HEK293 (cell line): ENCODE measurements around the gene ATF1.

Experiments used
- CTCF ChIA-PET: fragments of 350-600 bp; formaldehyde crosslinking; extraction: SDS; loops from one replicate; lab custom pipeline; 2021; ENCODE audit warnings: antibody characterized with exemption; lab: Yijun Ruan, JAX
- POLR2A ChIA-PET: fragments of 300-600 bp; formaldehyde crosslinking; extraction: SDS; loops from one replicate; lab custom pipeline; 2020; ENCODE audit warnings: antibody characterized with exemption, inconsistent platforms; lab: Yijun Ruan, JAX
- H3K27ac ChIP-seq: fragments of 200-500 bp; sonication (Bioruptor generic); 2 replicates; pipeline ENCODE4 v1.5.1; 2014; ENCODE audit warnings: low read depth, low read length, control low read depth, inconsistent platforms; ENCODE audit errors: extremely low read depth
- H3K36me3 ChIP-seq, 2 experiments: fragments of 200-500 bp in 1 of 2; sonication (Bioruptor generic) in 1 of 2; 1 replicate in 1 of 2; 2 replicates in 1 of 2; pipeline ENCODE4 v1.5.1; 2014 to 2017; ENCODE audit warnings: inconsistent platforms in 2 of 2, low read length in 2 of 2; ENCODE audit not compliant: control insufficient read depth in 2 of 2, insufficient read depth in 1 of 2
- H3K4me1 ChIP-seq: fragments of 200-500 bp; sonication (Bioruptor generic); 2 replicates; pipeline ENCODE4 v1.5.1; 2014; ENCODE audit warnings: mild to moderate bottlenecking, low read length, inconsistent platforms; ENCODE audit not compliant: control insufficient read depth, insufficient read depth
- H3K4me3 ChIP-seq: 2 replicates; pipeline ENCODE4 v1.5.1; 2011; ENCODE audit warnings: low read depth, mild to moderate bottlenecking, control low read depth, low read length, moderate library complexity
- H3K9me3 ChIP-seq: fragments of 200-500 bp; sonication (Bioruptor generic); 2 replicates; pipeline ENCODE4 v1.5.1; 2014; ENCODE audit warnings: low read depth, low read length, inconsistent platforms; ENCODE audit not compliant: control insufficient read depth, insufficient read depth
- GLI2 ChIP-seq: fragments of 450-650 bp; formaldehyde crosslinking; IDR thresholded peaks from 2 replicates; pipeline ENCODE4; 2017; ENCODE audit warnings: missing biosample characterization, missing genetic modification characterization, low read depth, borderline replicate concordance
- GLIS1 ChIP-seq: fragments of 450-650 bp; formaldehyde crosslinking; IDR thresholded peaks from 2 replicates; pipeline ENCODE4 v1.5.1; 2016; ENCODE audit warnings: missing biosample characterization, missing genetic modification characterization
- HOXD13 ChIP-seq: sonication (generic); formaldehyde crosslinking; IDR thresholded peaks from 2 replicates; pipeline ENCODE4 v1.8.0; 2022; ENCODE audit warnings: missing genetic modification reagents, borderline replicate concordance
- KLF10 ChIP-seq: fragments of 450-650 bp; IDR thresholded peaks from 2 replicates; pipeline ENCODE4 v1.5.1; 2018; ENCODE audit warnings: missing biosample characterization, mild to moderate bottlenecking, missing genetic modification characterization
- KLF16 ChIP-seq: fragments of 450-650 bp; formaldehyde crosslinking; IDR thresholded peaks from 2 replicates; pipeline ENCODE4 v1.5.1; 2017; ENCODE audit warnings: missing biosample characterization, missing genetic modification characterization
- KLF7 ChIP-seq: fragments of 450-650 bp; formaldehyde crosslinking; IDR thresholded peaks from 2 replicates; pipeline ENCODE4 v1.5.1; 2016; ENCODE audit warnings: missing biosample characterization, missing genetic modification characterization, borderline replicate concordance
- PRDM4 ChIP-seq: fragments of 450-650 bp; formaldehyde crosslinking; IDR thresholded peaks from 2 replicates; pipeline ENCODE4 v1.5.1; 2017; ENCODE audit warnings: missing biosample characterization, missing genetic modification characterization
- RBAK ChIP-seq: fragments of 450-650 bp; formaldehyde crosslinking; IDR thresholded peaks from 2 replicates; pipeline ENCODE4 v1.5.1; 2016; ENCODE audit warnings: missing biosample characterization, missing genetic modification characterization
- SP2 ChIP-seq: fragments of 450-650 bp; formaldehyde crosslinking; IDR thresholded peaks from 2 replicates; pipeline ENCODE4 v1.5.1; 2016; ENCODE audit warnings: missing biosample characterization, missing genetic modification characterization
- YY1 ChIP-seq: fragments of 450-650 bp; formaldehyde crosslinking; IDR thresholded peaks from 2 replicates; pipeline ENCODE4 v1.5.1; 2018; ENCODE audit warnings: missing biosample characterization, missing genetic modification characterization
- ZFP3 ChIP-seq: fragments of 450-650 bp; formaldehyde crosslinking; IDR thresholded peaks from 2 replicates; pipeline ENCODE4 v1.5.1; 2016; ENCODE audit warnings: low read depth, missing biosample characterization, missing genetic modification characterization
- ZNF10 ChIP-seq: fragments of 450-650 bp; formaldehyde crosslinking; IDR thresholded peaks from 2 replicates; pipeline ENCODE4 v1.5.1; 2017; ENCODE audit warnings: missing biosample characterization, missing genetic modification characterization
- ZNF132 ChIP-seq: fragments of 450-650 bp; formaldehyde crosslinking; IDR thresholded peaks from 2 replicates; pipeline ENCODE4 v1.5.1; 2017; ENCODE audit warnings: missing biosample characterization, missing genetic modification characterization, borderline replicate concordance
- ZNF138 ChIP-seq: fragments of 450-650 bp; formaldehyde crosslinking; IDR thresholded peaks from 2 replicates; pipeline ENCODE4 v1.5.1; 2016; ENCODE audit warnings: missing biosample characterization, missing genetic modification characterization, borderline replicate concordance
- ZNF202 ChIP-seq: fragments of 450-650 bp; formaldehyde crosslinking; IDR thresholded peaks from 2 replicates; pipeline ENCODE4 v1.5.1; 2016; ENCODE audit warnings: missing biosample characterization, missing genetic modification characterization, borderline replicate concordance
- ZNF23 ChIP-seq: fragments of 450-650 bp; formaldehyde crosslinking; IDR thresholded peaks from 2 replicates; pipeline ENCODE4 v1.5.1; 2016; ENCODE audit warnings: missing biosample characterization, missing genetic modification characterization, borderline replicate concordance
- ZNF335 ChIP-seq: fragments of 450-650 bp; formaldehyde crosslinking; conservative IDR thresholded peaks from 2 replicates; pipeline ENCODE4 v1.5.1; 2016; ENCODE audit warnings: missing biosample characterization, missing genetic modification characterization
- ZNF366 ChIP-seq: fragments of 450-650 bp; formaldehyde crosslinking; conservative IDR thresholded peaks from 2 replicates; pipeline ENCODE4 v1.5.1; 2016; ENCODE audit warnings: missing biosample characterization, missing genetic modification characterization
- ZNF501 ChIP-seq: fragments of 450-650 bp; formaldehyde crosslinking; IDR thresholded peaks from 2 replicates; pipeline ENCODE4 v1.5.1; 2016; ENCODE audit warnings: missing biosample characterization, missing genetic modification characterization
- ZNF510 ChIP-seq: fragments of 450-650 bp; formaldehyde crosslinking; IDR thresholded peaks from 2 replicates; pipeline ENCODE4 v1.5.1; 2018; ENCODE audit warnings: mild to moderate bottlenecking, missing genetic modification characterization, missing biosample characterization; ENCODE audit not compliant: insufficient replicate concordance
- ZNF513 ChIP-seq: fragments of 450-650 bp; IDR thresholded peaks from 2 replicates; pipeline ENCODE4 v1.5.1; 2018; ENCODE audit warnings: missing biosample characterization, missing genetic modification characterization
- ZNF544 ChIP-seq: fragments of 450-650 bp; formaldehyde crosslinking; IDR thresholded peaks from 2 replicates; pipeline ENCODE4 v1.5.0; 2017; ENCODE audit warnings: missing biosample characterization, missing genetic modification characterization
- ZNF791 ChIP-seq: fragments of 450-650 bp; formaldehyde crosslinking; IDR thresholded peaks from 2 replicates; pipeline ENCODE4 v1.5.1; 2016; ENCODE audit warnings: missing biosample characterization, missing genetic modification characterization
- TF ChIP-seq, protein P1 (sequence below): fragments of 450-650 bp; formaldehyde crosslinking; IDR thresholded peaks from 2 replicates; pipeline ENCODE4 v1.5.1; 2016; ENCODE audit warnings: missing biosample characterization, missing genetic modification characterization
- TF ChIP-seq, protein P2 (sequence below): fragments of 450-650 bp; formaldehyde crosslinking; IDR thresholded peaks from 2 replicates; pipeline ENCODE4 v1.5.1; 2016; ENCODE audit warnings: missing biosample characterization, missing genetic modification characterization

ATF1 gene

GRCh38 chr12:50740307-50740706 lies 23.6 kb upstream of the ATF1 start (continued):
- TF ChIP-seq, protein P1, sequence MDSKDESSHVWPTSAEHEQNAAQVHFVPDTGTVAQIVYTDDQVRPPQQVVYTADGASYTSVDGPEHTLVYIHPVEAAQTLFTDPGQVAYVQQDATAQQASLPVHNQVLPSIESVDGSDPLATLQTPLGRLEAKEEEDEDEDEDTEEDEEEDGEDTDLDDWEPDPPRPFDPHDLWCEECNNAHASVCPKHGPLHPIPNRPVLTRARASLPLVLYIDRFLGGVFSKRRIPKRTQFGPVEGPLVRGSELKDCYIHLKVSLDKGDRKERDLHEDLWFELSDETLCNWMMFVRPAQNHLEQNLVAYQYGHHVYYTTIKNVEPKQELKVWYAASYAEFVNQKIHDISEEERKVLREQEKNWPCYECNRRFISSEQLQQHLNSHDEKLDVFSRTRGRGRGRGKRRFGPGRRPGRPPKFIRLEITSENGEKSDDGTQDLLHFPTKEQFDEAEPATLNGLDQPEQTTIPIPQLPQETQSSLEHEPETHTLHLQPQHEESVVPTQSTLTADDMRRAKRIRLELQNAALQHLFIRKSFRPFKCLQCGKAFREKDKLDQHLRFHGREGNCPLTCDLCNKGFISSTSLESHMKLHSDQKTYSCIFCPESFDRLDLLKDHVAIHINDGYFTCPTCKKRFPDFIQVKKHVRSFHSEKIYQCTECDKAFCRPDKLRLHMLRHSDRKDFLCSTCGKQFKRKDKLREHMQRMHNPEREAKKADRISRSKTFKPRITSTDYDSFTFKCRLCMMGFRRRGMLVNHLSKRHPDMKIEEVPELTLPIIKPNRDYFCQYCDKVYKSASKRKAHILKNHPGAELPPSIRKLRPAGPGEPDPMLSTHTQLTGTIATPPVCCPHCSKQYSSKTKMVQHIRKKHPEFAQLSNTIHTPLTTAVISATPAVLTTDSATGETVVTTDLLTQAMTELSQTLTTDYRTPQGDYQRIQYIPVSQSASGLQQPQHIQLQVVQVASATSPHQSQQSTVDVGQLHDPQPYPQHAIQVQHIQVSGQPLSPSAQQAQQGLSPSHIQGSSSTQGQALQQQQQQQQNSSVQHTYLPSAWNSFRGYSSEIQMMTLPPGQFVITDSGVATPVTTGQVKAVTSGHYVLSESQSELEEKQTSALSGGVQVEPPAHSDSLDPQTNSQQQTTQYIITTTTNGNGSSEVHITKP (tag by site-specific recombination): no peak
- TF ChIP-seq SP2 (tag by site-specific recombination): no peak
- no peak for TF ChIP-seq PRDM4 (tag by site-specific recombination)
- no peak for TF ChIP-seq KLF16 (tag by site-specific recombination)
- TF ChIP-seq ZNF335 (tag by site-specific recombination): no peak
- no peak for TF ChIP-seq ZNF510 (tag by site-specific recombination)
- no peak for TF ChIP-seq ZNF138 (tag by site-specific recombination)
- no peak for TF ChIP-seq KLF7
- TF ChIP-seq, all 188 proteins: peak for 0

DNA sequence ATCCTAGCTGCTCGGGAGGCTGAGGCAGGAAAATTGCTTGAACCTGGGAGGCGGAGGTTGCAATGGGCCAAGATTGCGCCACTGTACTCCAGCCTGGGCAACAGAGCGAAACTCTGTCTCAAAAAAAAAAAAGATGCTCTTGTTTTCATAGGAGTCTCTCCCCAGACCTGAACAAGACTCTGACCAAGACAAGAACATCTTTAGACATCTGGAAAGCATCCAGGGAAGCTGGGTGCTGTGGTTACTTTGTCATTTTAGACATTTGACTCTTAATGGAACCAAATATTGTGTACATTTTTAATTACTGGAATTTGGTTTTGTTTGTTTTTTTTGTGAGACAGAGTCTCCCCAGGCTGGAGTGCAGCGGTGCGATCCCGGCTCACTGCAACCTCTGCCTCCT lies 21.1 kb upstream of the ATF1 start:
- H3K27ac ChIP-seq: no peak overlapping the region
- POLR2A ChIA-PET: no interaction called here
- TF ChIP-seq ZNF791 (no peak), KLF10 (tag by site-specific recombination) (no peak), RBAK (tag by site-specific recombination) (no peak), YY1 (no peak), ZNF23 (tag by site-specific recombination) (no peak), ZNF132 (tag by site-specific recombination) (no peak), ZNF544 (tag by site-specific recombination) (no peak), ZNF501 (tag by site-specific recombination) (no peak), GLI2 (tag by site-specific recombination) (no peak), HOXD13 (CRISPR knock-in tag) (no peak), ZNF202 (tag by site-specific recombination) (no peak), ZNF366 (tag by site-specific recombination) (no peak), ZNF10 (tag by site-specific recombination) (no peak), ZNF513 (no peak), GLIS1 (tag by site-specific recombination) (no peak), ZFP3 (tag by site-specific recombination) (no peak)
- TF ChIP-seq, protein P2, sequence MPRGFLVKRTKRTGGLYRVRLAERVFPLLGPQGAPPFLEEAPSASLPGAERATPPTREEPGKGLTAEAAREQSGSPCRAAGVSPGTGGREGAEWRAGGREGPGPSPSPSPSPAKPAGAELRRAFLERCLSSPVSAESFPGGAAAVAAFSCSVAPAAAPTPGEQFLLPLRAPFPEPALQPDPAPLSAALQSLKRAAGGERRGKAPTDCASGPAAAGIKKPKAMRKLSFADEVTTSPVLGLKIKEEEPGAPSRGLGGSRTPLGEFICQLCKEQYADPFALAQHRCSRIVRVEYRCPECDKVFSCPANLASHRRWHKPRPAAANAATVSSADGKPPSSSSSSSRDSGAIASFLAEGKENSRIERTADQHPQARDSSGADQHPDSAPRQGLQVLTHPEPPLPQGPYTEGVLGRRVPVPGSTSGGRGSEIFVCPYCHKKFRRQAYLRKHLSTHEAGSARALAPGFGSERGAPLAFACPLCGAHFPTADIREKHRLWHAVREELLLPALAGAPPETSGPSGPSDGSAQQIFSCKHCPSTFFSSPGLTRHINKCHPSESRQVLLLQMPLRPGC (tag by site-specific recombination): no peak
- TF ChIP-seq, all 188 proteins: peak for 0
- CTCF ChIA-PET: interaction anchor here (0.6 kb wide), 2 partner anchors 23 to 584 kb away, joined by 3 read pairs; no protein-coding TSS in a partner anchor
- no peaks in the 10 kb centered on the region for H3K9me3 ChIP-seq
- no peaks in the 10 kb centered on the region for H3K4me1 ChIP-seq
- peaks cover 11 to 58% of the 10 kb centered on the region in 2 experiments; a peak in 2 of 3 replicates for H3K36me3 ChIP-seq
- H3K4me3 ChIP-seq: no peak overlapping the region
